Thyroid gland (tissue), 4 donors: ENCODE data around the gene PRODH2.

Experiments used
- CTCF ChIP-seq, 6 experiments: fragments of 200-600 bp in 3 of 6; fragments of 450-650 bp in 3 of 6; sonication (generic) in 3 of 6; IDR thresholded peaks; one replicate each; pipeline ENCODE4 v1.5.1; 2016 to 2019; ENCODE audit warnings: antibody characterized with exemption in 6 of 6, mild to moderate bottlenecking in 2 of 6, inconsistent platforms in 1 of 6, moderate library complexity in 1 of 6
- POLR2A ChIP-seq, 2 donors: fragments of 450-650 bp; IDR thresholded peaks; one replicate each; pipeline ENCODE4 v1.6.1; 2017; ENCODE audit warnings: antibody characterized with exemption in 2 of 2, mild to moderate bottlenecking in 2 of 2, moderate library complexity in 1 of 2

DNA sequence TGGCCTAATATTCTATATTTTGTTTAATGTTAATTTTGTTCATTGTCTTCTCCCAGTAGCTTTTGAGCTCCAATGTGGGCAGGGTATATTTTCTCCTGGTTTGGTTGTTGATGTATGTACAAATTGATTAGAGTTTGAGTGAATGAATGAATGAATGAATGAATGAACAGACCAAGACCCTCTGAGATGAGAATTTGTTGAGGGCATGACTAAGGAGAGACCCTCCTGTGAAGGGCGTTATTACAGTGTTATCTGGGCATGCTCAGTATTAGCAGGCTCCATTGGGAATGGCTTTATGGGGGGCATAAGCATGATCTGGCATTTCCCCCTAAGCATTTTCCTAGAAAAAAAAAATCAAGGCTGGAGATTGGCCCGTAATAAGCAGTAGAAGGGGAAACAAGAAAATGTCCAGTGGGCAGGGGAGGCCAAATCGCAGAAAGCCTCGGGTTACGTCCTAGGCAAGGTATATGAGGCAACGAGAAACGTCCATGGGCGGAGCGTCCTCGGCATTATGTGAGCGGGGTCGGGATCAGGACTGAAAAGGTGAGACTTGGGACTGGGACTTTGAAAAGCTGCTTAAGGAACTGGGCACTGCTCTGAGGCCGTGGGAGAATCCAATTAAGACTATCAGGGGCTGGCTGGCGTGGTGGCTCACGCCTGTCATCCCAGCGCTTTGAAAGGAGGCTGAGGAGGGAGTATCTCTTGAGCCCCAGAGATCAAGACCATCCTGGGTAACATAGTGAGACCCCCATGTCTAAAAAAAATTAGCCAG is 38.2 kb downstream of the PRODH2 start:
- TF ChIP-seq CTCF (IDR thresholded peaks at IDR 0.05) (no peak), POLR2A (IDR thresholded peaks at IDR 0.05) (no peak)
